K562 (cell line): ENCODE measurements around the gene TRAPPC2L. TPM values are rescaled to one million over a fixed set of nuclear protein-coding genes. Genes with fewer than 3 reads are reported as not detected.

Experiments used
- BRCA1 ChIP-seq, 2 experiments: fragments of 450-650 bp in 1 of 2; sonication (generic) in 1 of 2; formaldehyde crosslinking in 1 of 2; IDR thresholded peaks; 2 replicates each; pipeline versions ENCODE4 v1.5.0 to v1.6.1; 2017 to 2020; ENCODE audit warnings: mild to moderate bottlenecking in 1 of 2, missing genetic modification reagents in 1 of 2
- CTBP1 ChIP-seq: fragments of 450-650 bp; IDR thresholded peaks from 2 replicates; pipeline ENCODE4 v1.6.1; 2016; ENCODE audit warnings: borderline replicate concordance
- JUNB ChIP-seq: fragments of 450-650 bp; formaldehyde crosslinking; conservative IDR thresholded peaks from 2 replicates; pipeline ENCODE4 v1.4.0; 2020; ENCODE audit warnings: mild to moderate bottlenecking
- MED1 ChIP-seq: sonication (generic); formaldehyde crosslinking; IDR thresholded peaks from 2 replicates; pipeline ENCODE4 v1.8.1; 2023; ENCODE audit warnings: missing genetic modification reagents, borderline replicate concordance
- MYC ChIP-seq, 2 experiments: fragments of 250-450 bp in 1 of 2; sonication (Bioruptor Pico) in 1 of 2; IDR thresholded peaks; 2 replicates each; pipeline versions ENCODE4 v1.5.1 to v1.6.1; 2012 to 2021; ENCODE audit warnings: low read depth in 2 of 2, borderline replicate concordance in 1 of 2, improper control_type of control experiment in 1 of 2, low read length in 1 of 2, mild to moderate bottlenecking in 1 of 2, moderate library complexity in 1 of 2
- MYNN ChIP-seq, 2 experiments: sonication (generic); formaldehyde crosslinking in 1 of 2; IDR thresholded peaks; 2 replicates each; pipeline versions ENCODE4 v1.5.0 to v1.6.1; 2016 to 2020; ENCODE audit warnings: antibody characterized with exemption in 1 of 2, missing genetic modification reagents in 1 of 2
- PPARD ChIP-seq: fragments of 250-450 bp; sonication (Bioruptor Pico); IDR thresholded peaks from 2 replicates; pipeline ENCODE4 v1.8.0; 2022; ENCODE audit warnings: inconsistent platforms, mild to moderate bottlenecking, moderate library complexity
- REST ChIP-seq, 2 experiments: fragments of 450-650 bp; formaldehyde crosslinking in 1 of 2; IDR thresholded peaks; 2 replicates each; pipeline versions ENCODE4 v1.4.0 to v1.6.1; 2014 to 2020; ENCODE audit warnings: mild to moderate bottlenecking in 2 of 2, borderline replicate concordance in 1 of 2, low read depth in 1 of 2
- SUPT5H ChIP-seq: fragments of 450-650 bp; IDR thresholded peaks from 2 replicates; pipeline ENCODE4 v1.6.1; 2016
- TARDBP ChIP-seq: fragments of 450-650 bp; IDR thresholded peaks from 2 replicates; pipeline ENCODE4 v1.6.1; 2016
- ZKSCAN1 ChIP-seq: fragments of 150-350 bp; IDR thresholded peaks from 2 replicates; pipeline ENCODE4 v1.6.1; 2016; ENCODE audit warnings: low read depth, low read length
- ZNF76 ChIP-seq: fragments of 250-450 bp; sonication (Bioruptor Pico); IDR thresholded peaks from 2 replicates; pipeline ENCODE4 v1.4.0; 2020; ENCODE audit warnings: mild to moderate bottlenecking, moderate library complexity, borderline replicate concordance
- polyA plus RNA-seq, 8 experiments: library from polyadenylated mRNA; depleted of rRNA in 4 of 8; stranded (reverse) in 5 of 8; unstranded in 3 of 8; fragments of >200 nt; fragmentation: Nextera tagmentation in 2 of 8; fragmentation: Illumina TruSeq in 1 of 8; extraction: Ambion mirVana in 2 of 8; extraction: Trizol in 1 of 8; gene quantifications; 2 replicates each; pipeline versions ENCODE4 v1.2.1 to v1.2.3, GENCODE V29; 2011 to 2014; ENCODE audit warnings: inconsistent platforms in 1 of 8, missing spikeins in 1 of 8
- total RNA-seq, 7 experiments: library from RNA; depleted of rRNA in 6 of 7; stranded (reverse); fragments of >200 nt in 6 of 7; fragmentation: Illumina TruSeq in 2 of 7; extraction: Trizol in 2 of 7; gene quantifications; 2 replicates each; pipeline versions ENCODE4 v1.2.1 to v1.2.3, GENCODE V29; 2011 to 2021; ENCODE audit warnings: low replicate concordance in 1 of 7
- TF ChIP-seq, protein P1 (sequence below): fragments of 250-450 bp; sonication (Bioruptor Pico); IDR thresholded peaks from 2 replicates; pipeline ENCODE4 v1.4.0; 2020; ENCODE audit warnings: mild to moderate bottlenecking
- TF ChIP-seq, protein P2 (sequence below), 2 experiments: IDR thresholded peaks; 2 replicates each; pipeline ENCODE4 v1.6.1; 2012; ENCODE audit warnings: improper control_type of control experiment in 2 of 2, low read depth in 2 of 2, low read length in 2 of 2, borderline replicate concordance in 1 of 2

The TRAPPC2L gene
- total and polyA plus RNA-seq, 9 of the 15 experiments (the other 6 are each of a cell fraction or from before 2014, with no cell fraction given) = 60.4 to 398 (median 97.5) TPM

DNA sequence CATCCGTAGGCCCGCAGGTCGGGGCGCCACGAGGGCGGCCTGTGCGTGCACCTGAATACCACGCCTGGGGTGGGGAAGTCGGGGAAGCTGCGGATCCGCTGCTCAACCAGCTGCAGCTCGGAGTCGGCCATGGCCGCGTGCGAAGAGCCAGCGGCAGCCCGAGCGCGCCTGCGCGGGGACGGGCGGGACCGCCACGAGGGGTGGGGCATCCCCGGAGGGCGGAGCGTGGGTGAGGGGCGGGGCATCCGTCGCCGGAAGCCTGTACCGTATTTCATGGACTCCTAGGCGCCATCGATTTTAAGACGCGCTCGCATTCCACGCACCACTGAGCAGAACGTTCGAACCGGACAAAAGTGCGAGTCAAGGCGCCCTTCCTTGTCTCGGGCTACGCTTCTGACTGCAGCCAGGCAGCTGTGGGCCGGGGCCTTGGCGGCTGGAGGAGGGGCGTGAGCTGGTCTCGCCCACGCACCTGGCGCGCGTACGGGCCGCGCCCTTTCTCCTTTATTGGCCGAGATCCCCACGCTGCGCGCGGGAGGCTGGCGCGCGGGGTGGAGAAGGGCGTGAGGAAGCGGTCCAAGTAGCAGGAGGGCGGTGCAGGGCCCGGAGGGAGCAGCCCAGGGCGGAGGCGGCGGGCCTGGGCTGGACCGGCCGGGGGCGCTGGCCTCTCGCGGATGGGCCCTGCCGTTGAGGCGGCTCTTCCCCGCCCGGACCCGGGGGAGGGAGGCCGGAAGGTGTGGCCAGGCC lies 45.0 kb upstream of the TRAPPC2L start, which contains the start of gene APRT (continued):
- TF ChIP-seq PPARD (CRISPR knock-in tag) (no peak), BRCA1 (IDR thresholded peaks at IDR 0.05) (no peak), BRCA1 (CRISPR knock-in tag; IDR thresholded peaks at IDR 0.05) (no peak), TARDBP (peak; percentile 98), ZKSCAN1 (no peak), ZNF76 (CRISPR knock-in tag) (no peak), JUNB (CRISPR knock-in tag) (no peak), CTBP1 (peak; percentile 96), MED1 (CRISPR knock-in tag) (no peak), MYNN (IDR thresholded peaks at IDR 0.05) (no peak), MYNN (CRISPR knock-in tag; IDR thresholded peaks at IDR 0.05) (no peak), MYC (IDR thresholded peaks at IDR 0.05; ENCODE audit: low read depth, low read length) (peak; percentile 96), MYC (CRISPR knock-in tag; IDR thresholded peaks at IDR 0.05; ENCODE audit: borderline replicate concordance, low read depth) (no peak), SUPT5H (peak; percentile 79), REST (IDR thresholded peaks at IDR 0.05; ENCODE audit: borderline replicate concordance) (peak; percentile 89), REST (CRISPR knock-in tag; IDR thresholded peaks at IDR 0.05; ENCODE audit: low read depth) (peak; percentile 81)
- TF ChIP-seq, protein P1, sequence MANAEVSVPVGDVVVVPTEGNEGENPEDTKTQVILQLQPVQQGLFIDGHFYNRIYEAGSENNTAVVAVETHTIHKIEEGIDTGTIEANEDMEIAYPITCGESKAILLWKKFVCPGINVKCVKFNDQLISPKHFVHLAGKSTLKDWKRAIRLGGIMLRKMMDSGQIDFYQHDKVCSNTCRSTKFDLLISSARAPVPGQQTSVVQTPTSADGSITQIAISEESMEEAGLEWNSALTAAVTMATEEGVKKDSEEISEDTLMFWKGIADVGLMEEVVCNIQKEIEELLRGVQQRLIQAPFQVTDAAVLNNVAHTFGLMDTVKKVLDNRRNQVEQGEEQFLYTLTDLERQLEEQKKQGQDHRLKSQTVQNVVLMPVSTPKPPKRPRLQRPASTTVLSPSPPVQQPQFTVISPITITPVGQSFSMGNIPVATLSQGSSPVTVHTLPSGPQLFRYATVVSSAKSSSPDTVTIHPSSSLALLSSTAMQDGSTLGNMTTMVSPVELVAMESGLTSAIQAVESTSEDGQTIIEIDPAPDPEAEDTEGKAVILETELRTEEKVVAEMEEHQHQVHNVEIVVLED (CRISPR knock-in tag) = peak; percentile 65
- TF ChIP-seq, protein P2, sequence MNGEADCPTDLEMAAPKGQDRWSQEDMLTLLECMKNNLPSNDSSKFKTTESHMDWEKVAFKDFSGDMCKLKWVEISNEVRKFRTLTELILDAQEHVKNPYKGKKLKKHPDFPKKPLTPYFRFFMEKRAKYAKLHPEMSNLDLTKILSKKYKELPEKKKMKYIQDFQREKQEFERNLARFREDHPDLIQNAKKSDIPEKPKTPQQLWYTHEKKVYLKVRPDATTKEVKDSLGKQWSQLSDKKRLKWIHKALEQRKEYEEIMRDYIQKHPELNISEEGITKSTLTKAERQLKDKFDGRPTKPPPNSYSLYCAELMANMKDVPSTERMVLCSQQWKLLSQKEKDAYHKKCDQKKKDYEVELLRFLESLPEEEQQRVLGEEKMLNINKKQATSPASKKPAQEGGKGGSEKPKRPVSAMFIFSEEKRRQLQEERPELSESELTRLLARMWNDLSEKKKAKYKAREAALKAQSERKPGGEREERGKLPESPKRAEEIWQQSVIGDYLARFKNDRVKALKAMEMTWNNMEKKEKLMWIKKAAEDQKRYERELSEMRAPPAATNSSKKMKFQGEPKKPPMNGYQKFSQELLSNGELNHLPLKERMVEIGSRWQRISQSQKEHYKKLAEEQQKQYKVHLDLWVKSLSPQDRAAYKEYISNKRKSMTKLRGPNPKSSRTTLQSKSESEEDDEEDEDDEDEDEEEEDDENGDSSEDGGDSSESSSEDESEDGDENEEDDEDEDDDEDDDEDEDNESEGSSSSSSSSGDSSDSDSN (IDR thresholded peaks at IDR 0.05; ENCODE audit: borderline replicate concordance in 1 of 2, low read depth in 2 of 2, low read length in 2 of 2) = peak; percentile 22 to 89; a peak in 2 of 4 replicates
